Natural killer cell (primary cell): ENCODE measurements around the gene FADS6. TPM values are rescaled to one million over a fixed set of nuclear protein-coding genes. Genes with fewer than 3 reads are reported as not detected.

ENCODE experiments used
- ATAC-seq, 3 donors: fragments of 150-1000 bp in 2 of 3; fragments of 200-7000 bp in 1 of 3; cut with Tn5 transposase; 1 replicate in 1 of 3; 2 replicates in 2 of 3; pipeline ENCODE4 v1.10.0; 2021; ENCODE audit warnings: mild to moderate bottlenecking in 2 of 3, moderate library complexity in 2 of 3
- DNase-seq, 2 donors: peaks; one replicate each; pipeline versions ENCODE4 v3.0.0 to v3.0.0-alpha.2; 2013 to 2021; ENCODE audit warnings: mixed read lengths in 1 of 2
- H3K27ac ChIP-seq: one replicate; pipeline ENCODE4 v1.5.1; 2013; ENCODE audit warnings: mild to moderate bottlenecking, low read length
- H3K27me3 ChIP-seq: one replicate; pipeline ENCODE4 v1.6.1; 2013; ENCODE audit warnings: low read length; ENCODE audit not compliant: control insufficient read depth, insufficient read depth
- H3K36me3 ChIP-seq: one replicate; pipeline ENCODE4 v1.6.1; 2013; ENCODE audit warnings: low read length; ENCODE audit not compliant: control insufficient read depth, insufficient read depth
- H3K4me1 ChIP-seq: one replicate; pipeline ENCODE4 v1.6.1; 2013; ENCODE audit warnings: low read length; ENCODE audit not compliant: control insufficient read depth, insufficient read depth
- H3K4me3 ChIP-seq: one replicate; pipeline ENCODE4 v1.5.1; 2013; ENCODE audit warnings: low read length
- H3K9me3 ChIP-seq: one replicate; pipeline ENCODE4 v1.6.1; 2013; ENCODE audit warnings: low read length; ENCODE audit not compliant: control insufficient read depth, insufficient read depth
- H3K27ac Mint-ChIP-seq, 2 donors: one replicate each; pipeline ENCODE4 v1.8.0; 2022; ENCODE audit warnings: mild to moderate bottlenecking in 2 of 2, mixed read lengths in 2 of 2, moderate library complexity in 1 of 2
- H3K27me3 Mint-ChIP-seq, 2 donors: one replicate each; pipeline ENCODE4 v1.8.0; 2022; ENCODE audit warnings: low read depth in 2 of 2, mixed read lengths in 2 of 2
- H3K36me3 Mint-ChIP-seq: one replicate; pipeline ENCODE4 v1.8.0; 2022; ENCODE audit warnings: mixed read lengths
- H3K4me1 Mint-ChIP-seq, 2 donors: one replicate each; pipeline ENCODE4 v1.8.0; 2022; ENCODE audit warnings: mixed read lengths in 2 of 2
- H3K4me3 Mint-ChIP-seq: one replicate; pipeline ENCODE4 v1.8.0; 2022; ENCODE audit warnings: mild to moderate bottlenecking, moderate library complexity, mixed read lengths
- H3K9me3 Mint-ChIP-seq, 2 donors: one replicate each; pipeline ENCODE4 v1.8.0; 2022; ENCODE audit warnings: mixed read lengths in 2 of 2
- WGBS: methylation state at CpG from one replicate; pipeline ENCODE4 v1.1.7; 2013; ENCODE audit warnings: missing lambda C conversion rate; ENCODE audit not compliant: insufficient coverage; 5-methylcytosine and 5-hydroxymethylcytosine counted together
- intact Hi-C: fragments of 100-400 bp; cut with micrococcal nuclease; formaldehyde crosslinking; loops from one replicate; pipeline ENCODE4 v1.14.2; 2022
- total RNA-seq, 4 donors: library from RNA; stranded (reverse); fragments of 120-200 nt in 1 of 4; gene quantifications; one replicate each; pipeline versions ENCODE4 v1.2.3 to v1.2.4, GENCODE V29; 2013 to 2022
- TF ChIP-seq, protein P1 (sequence below): fragments of 200-600 bp; IDR thresholded peaks from one replicate; pipeline ENCODE4 v1.8.0; 2022; ENCODE audit warnings: antibody characterized with exemption

FADS6 gene
- total RNA-seq, 3 donors from 2014 or later (not counting 1 experiment from before 2014, with no cell fraction given): not detected

GRCh38 chr17:74903034-74903433 lies 9.6 kb upstream of the FADS6 start:
- no peaks in the 10 kb centered on the region for H3K9me3 ChIP-seq
- WGBS: 85% methylated on average over 7 of the region's 9 CpGs
- Mint-ChIP-seq H3K27ac (no peak overlapping the region), H3K27me3 (peaks cover 0 to 4% of the 10 kb centered on the region in 2 donors), H3K36me3 (no peaks in the 10 kb centered on the region), H3K4me1 (no peaks in the 10 kb centered on the region), H3K4me3 (no peak overlapping the region), H3K9me3 (no peaks in the 10 kb centered on the region)
- H3K4me1 ChIP-seq: no peaks in the 10 kb centered on the region
- H3K27ac ChIP-seq: no peak overlapping the region
- intact Hi-C loops: no loop called here
- no peak for ATAC-seq
- no peak for DNase-seq
- H3K4me3 ChIP-seq: no peak overlapping the region
- H3K36me3 ChIP-seq: no peaks in the 10 kb centered on the region
- TF ChIP-seq, protein P1, sequence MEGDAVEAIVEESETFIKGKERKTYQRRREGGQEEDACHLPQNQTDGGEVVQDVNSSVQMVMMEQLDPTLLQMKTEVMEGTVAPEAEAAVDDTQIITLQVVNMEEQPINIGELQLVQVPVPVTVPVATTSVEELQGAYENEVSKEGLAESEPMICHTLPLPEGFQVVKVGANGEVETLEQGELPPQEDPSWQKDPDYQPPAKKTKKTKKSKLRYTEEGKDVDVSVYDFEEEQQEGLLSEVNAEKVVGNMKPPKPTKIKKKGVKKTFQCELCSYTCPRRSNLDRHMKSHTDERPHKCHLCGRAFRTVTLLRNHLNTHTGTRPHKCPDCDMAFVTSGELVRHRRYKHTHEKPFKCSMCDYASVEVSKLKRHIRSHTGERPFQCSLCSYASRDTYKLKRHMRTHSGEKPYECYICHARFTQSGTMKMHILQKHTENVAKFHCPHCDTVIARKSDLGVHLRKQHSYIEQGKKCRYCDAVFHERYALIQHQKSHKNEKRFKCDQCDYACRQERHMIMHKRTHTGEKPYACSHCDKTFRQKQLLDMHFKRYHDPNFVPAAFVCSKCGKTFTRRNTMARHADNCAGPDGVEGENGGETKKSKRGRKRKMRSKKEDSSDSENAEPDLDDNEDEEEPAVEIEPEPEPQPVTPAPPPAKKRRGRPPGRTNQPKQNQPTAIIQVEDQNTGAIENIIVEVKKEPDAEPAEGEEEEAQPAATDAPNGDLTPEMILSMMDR: no peak
- no peaks in the 10 kb centered on the region for H3K27me3 ChIP-seq

DNA sequence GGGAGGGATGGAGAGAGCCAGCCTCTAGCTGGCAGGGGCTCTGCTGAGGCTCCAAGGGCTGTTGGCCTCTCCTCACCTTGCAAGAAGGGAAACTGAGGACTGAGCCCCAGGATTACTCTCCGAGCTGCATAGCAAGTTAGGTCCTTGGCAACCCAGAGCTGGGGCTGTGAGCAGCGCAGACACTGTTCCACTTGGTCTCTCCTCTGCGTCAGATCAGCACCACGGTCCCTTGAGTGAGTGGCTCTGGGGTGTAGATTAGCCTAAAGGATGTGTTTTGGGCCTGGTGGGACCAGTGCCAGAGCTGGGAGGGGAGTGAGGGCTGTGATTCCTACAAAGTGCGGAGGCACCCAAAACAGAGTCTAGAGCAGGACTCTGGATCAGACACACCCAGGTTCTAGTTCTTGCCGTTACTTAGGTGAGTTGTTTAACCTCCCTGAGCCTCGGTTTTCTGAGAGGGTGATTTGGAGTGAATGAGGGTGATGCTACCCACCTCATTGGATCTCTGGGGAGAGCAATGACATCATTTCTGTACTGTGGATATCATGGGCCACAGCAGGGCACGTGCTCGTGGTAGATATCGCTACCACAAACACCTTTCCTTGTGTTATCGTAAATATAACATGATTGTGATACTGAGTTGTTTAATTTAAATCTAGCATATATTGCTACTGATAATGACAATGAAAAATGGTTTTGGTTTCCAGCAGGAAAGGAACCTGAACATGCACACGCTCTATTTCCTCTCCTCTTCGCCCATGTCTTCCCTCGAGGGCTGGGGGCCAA lies 8.1 kb upstream of the FADS6 start:
- Histone ChIP-seq H3K27ac (no peak overlapping the region), H3K9me3 (no peaks in the 10 kb centered on the region), H3K27me3 (peaks cover 3% of the 10 kb centered on the region), H3K4me3 (no peak overlapping the region), H3K36me3 (no peaks in the 10 kb centered on the region), H3K4me1 (no peaks in the 10 kb centered on the region)
- DNase-seq (no peak), ATAC-seq (no peak)
- Mint-ChIP-seq H3K9me3 (no peaks in the 10 kb centered on the region), H3K27ac (no peak overlapping the region), H3K4me1 (no peaks in the 10 kb centered on the region), H3K36me3 (no peaks in the 10 kb centered on the region), H3K4me3 (no peak overlapping the region), H3K27me3 (peaks cover 2 to 6% of the 10 kb centered on the region in 2 donors)
- 52% methylated on average over 9 of the region's 14 CpGs for WGBS
- TF ChIP-seq, protein P1: no peak
- intact Hi-C loops: no loop called here

GRCh38 chr17:74900208-74900607 lies 6.8 kb upstream of the FADS6 start:
- 91% methylated on average over 6 of the region's 8 CpGs for WGBS
- Mint-ChIP-seq H3K27me3 (peaks cover 11 to 15% of the 10 kb centered on the region in 2 donors), H3K4me1 (no peaks in the 10 kb centered on the region), H3K36me3 (no peaks in the 10 kb centered on the region), H3K9me3 (no peaks in the 10 kb centered on the region), H3K4me3 (no peak overlapping the region), H3K27ac (no peak overlapping the region)
- no peak overlapping the region for H3K27ac ChIP-seq
- no peaks in the 10 kb centered on the region for H3K36me3 ChIP-seq
- no peaks in the 10 kb centered on the region for H3K4me1 ChIP-seq
- intact Hi-C loops: no loop called here
- no peak overlapping the region for H3K4me3 ChIP-seq
- no peaks in the 10 kb centered on the region for H3K9me3 ChIP-seq
- no peak for ATAC-seq
- DNase-seq: no peak
- peaks cover 3% of the 10 kb centered on the region for H3K27me3 ChIP-seq
- TF ChIP-seq, protein P1: no peak
